DMS 273 (cell line): ENCODE data around the gene MYO1C.
A peak's percentile ranks its signal among the peaks of the same experiment; 100 is the strongest.
"Not testable (repeated sequence)": the region's sequence is repeated elsewhere in the genome, so short reads cannot be mapped to it uniquely, and the experiment has no call there.

Experiments used
- DNase-seq: peaks from one replicate; lab custom pipeline; 2025; ENCODE audit not compliant: unreplicated experiment; lab: John Stamatoyannopoulos, UW

The MYO1C gene

GRCh38 chr17:1467258-1467657 is 25.2 kb downstream of the MYO1C start:
- DNase-seq: no peak

- DNase-seq: no peak
Measured at GRCh38 chr17:1464186-1464585, 28.3 kb downstream of the MYO1C start.

GRCh38 chr17:1462164-1463112 is 30.0 kb downstream of the MYO1C start:
- DNase-seq: peak; percentile 84

GRCh38 chr17:1461198-1461944 is 31.1 kb downstream of the MYO1C start:
- no peak for DNase-seq

GRCh38 chr17:1460233-1460632 is 32.3 kb downstream of the MYO1C start:
- DNase-seq: no peak

- peak; percentile 98 for DNase-seq
Measured at GRCh38 chr17:1455797-1456599, 36.5 kb downstream of the MYO1C start, which contains the start of gene CRK. Gene CRK, minus strand, starts transcription at chr17:1456232. Its CDS starts 115 bp downstream, at chr17:1456117.

- peak; percentile 78 for DNase-seq
Measured at GRCh38 chr17:1455291-1455796, 37.1 kb downstream of the MYO1C start.

- DNase-seq: no peak
Measured at GRCh38 chr17:1454541-1454940, 37.9 kb downstream of the MYO1C start.

- not testable (repeated sequence) for DNase-seq
Measured at GRCh38 chr17:1453694-1454093, 38.8 kb downstream of the MYO1C start.

- no peak for DNase-seq
Measured at GRCh38 chr17:1452836-1453235, 39.6 kb downstream of the MYO1C start.

- not testable (repeated sequence) for DNase-seq
Measured at GRCh38 chr17:1450261-1450660, 42.2 kb downstream of the MYO1C start.

- no peak for DNase-seq
Measured at GRCh38 chr17:1449412-1449967, 43.0 kb downstream of the MYO1C start.

GRCh38 chr17:1447052-1447451 is 45.4 kb downstream of the MYO1C start:
- no peak for DNase-seq

- no peak for DNase-seq
Measured at GRCh38 chr17:1446201-1446600, 46.3 kb downstream of the MYO1C start.

GRCh38 chr17:1445695-1446094 is 46.8 kb downstream of the MYO1C start:
- not testable (repeated sequence) for DNase-seq

- DNase-seq: not testable (repeated sequence)
Measured at GRCh38 chr17:1442721-1443120, 49.8 kb downstream of the MYO1C start.

- DNase-seq: no peak
Measured at GRCh38 chr17:1442187-1442586, 50.3 kb downstream of the MYO1C start.

GRCh38 chr17:1440921-1441320 is 51.6 kb downstream of the MYO1C start:
- DNase-seq: no peak

GRCh38 chr17:1438593-1439083 is 53.8 kb downstream of the MYO1C start:
- no peak for DNase-seq

- no peak for DNase-seq
Measured at GRCh38 chr17:1435326-1435725, 57.2 kb downstream of the MYO1C start.
